H9 (cell line): ENCODE data around the gene DBX2. TPM values are rescaled to one million over a fixed set of nuclear protein-coding genes. Genes with fewer than 3 reads are reported as not detected.

Experiments used
- DNase-seq: peaks from one replicate; pipeline ENCODE4 v3.0.0-alpha.2; 2017
- H2AFZ ChIP-seq: one replicate; pipeline ENCODE4 v1.6.1; 2013; ENCODE audit warnings: mild to moderate bottlenecking, low read length, control low read depth, moderate library complexity
- H2AK5ac ChIP-seq: 2 replicates; pipeline ENCODE4 v1.6.1; 2013; ENCODE audit warnings: low read length, control low read depth, mixed read lengths; ENCODE audit not compliant: insufficient read length
- H2BK120ac ChIP-seq: one replicate; pipeline ENCODE4 v1.6.1; 2013; ENCODE audit warnings: low read depth, mild to moderate bottlenecking, low read length, control low read depth, inconsistent platforms; ENCODE audit not compliant: poor library complexity, severe bottlenecking
- H2BK12ac ChIP-seq: 2 replicates; pipeline ENCODE4 v1.6.1; 2013; ENCODE audit warnings: low read length, control low read depth, mixed read lengths, low read depth; ENCODE audit not compliant: insufficient read length
- H2BK15ac ChIP-seq: 2 replicates; pipeline ENCODE4 v1.6.1; 2013; ENCODE audit warnings: low read depth, low read length, control low read depth
- H2BK20ac ChIP-seq: one replicate; pipeline ENCODE4 v1.6.1; 2013; ENCODE audit warnings: low read depth, mild to moderate bottlenecking, low read length, control low read depth, inconsistent platforms; ENCODE audit not compliant: poor library complexity, severe bottlenecking
- H2BK5ac ChIP-seq: 2 replicates; pipeline ENCODE4 v1.6.1; 2013; ENCODE audit warnings: low read length, control low read depth, mixed read lengths; ENCODE audit not compliant: insufficient read length
- H3K14ac ChIP-seq: 2 replicates; pipeline ENCODE4 v1.6.1; 2013; ENCODE audit warnings: low read length, control low read depth; ENCODE audit not compliant: insufficient read depth
- H3K18ac ChIP-seq: 2 replicates; pipeline ENCODE4 v1.6.1; 2013; ENCODE audit warnings: low read depth, mild to moderate bottlenecking, mixed read lengths, low read length, control low read depth; ENCODE audit not compliant: insufficient read length
- H3K23ac ChIP-seq: 2 replicates; pipeline ENCODE4 v1.6.1; 2013; ENCODE audit warnings: low read length, control low read depth, mixed read lengths, low read depth; ENCODE audit not compliant: insufficient read length
- H3K23me2 ChIP-seq: 2 replicates; pipeline ENCODE4 v1.6.1; 2013; ENCODE audit warnings: low read depth, mild to moderate bottlenecking, mixed read lengths, low read length, control low read depth; ENCODE audit not compliant: insufficient read length, poor library complexity, severe bottlenecking
- H3K27ac ChIP-seq: 2 replicates; pipeline ENCODE4 v1.5.1; 2013; ENCODE audit warnings: low read length, control low read depth, mixed read lengths, low read depth; ENCODE audit not compliant: insufficient read length
- H3K27me3 ChIP-seq: 2 replicates; pipeline ENCODE4 v1.6.1; 2013; ENCODE audit warnings: low read length, control low read depth, inconsistent platforms; ENCODE audit not compliant: insufficient read depth
- H3K4ac ChIP-seq: 2 replicates; pipeline ENCODE4 v1.6.1; 2013; ENCODE audit warnings: low read depth, mild to moderate bottlenecking, control low read depth, inconsistent platforms, low read length, moderate library complexity
- H3K4me1 ChIP-seq: 2 replicates; pipeline ENCODE4 v1.6.1; 2013; ENCODE audit warnings: low read length, control low read depth, inconsistent platforms; ENCODE audit not compliant: insufficient read depth
- H3K4me2 ChIP-seq: 2 replicates; pipeline ENCODE4 v1.6.1; 2013; ENCODE audit warnings: low read length, control low read depth, mixed read lengths; ENCODE audit not compliant: insufficient read length, insufficient read depth
- H3K56ac ChIP-seq: 2 replicates; pipeline ENCODE4 v1.6.1; 2013; ENCODE audit warnings: low read depth, mild to moderate bottlenecking, mixed read lengths, low read length, control low read depth; ENCODE audit not compliant: insufficient read length
- H3K79me1 ChIP-seq: 2 replicates; pipeline ENCODE4 v1.6.1; 2013; ENCODE audit warnings: low read depth, mild to moderate bottlenecking, moderate library complexity, low read length, control low read depth, inconsistent platforms; ENCODE audit not compliant: insufficient read depth, poor library complexity, severe bottlenecking
- H3K79me2 ChIP-seq: 2 replicates; pipeline ENCODE4 v1.6.1; 2013; ENCODE audit warnings: low read length, control low read depth, inconsistent platforms; ENCODE audit not compliant: insufficient read depth
- H3K9ac ChIP-seq: 2 replicates; pipeline ENCODE4 v1.6.1; 2013; ENCODE audit warnings: low read length, control low read depth, mixed read lengths; ENCODE audit not compliant: insufficient read length; ENCODE audit errors: extremely low read depth
- H3K9me3 ChIP-seq: one replicate; pipeline ENCODE4 v1.6.1; 2013; ENCODE audit warnings: low read depth, low read length, inconsistent platforms; ENCODE audit not compliant: control insufficient read depth
- H3T11ph ChIP-seq: one replicate; pipeline ENCODE4 v1.6.1; 2013; ENCODE audit warnings: mild to moderate bottlenecking, low read length, control low read depth, inconsistent platforms
- H4K20me1 ChIP-seq: one replicate; pipeline ENCODE4 v1.6.1; 2013; ENCODE audit not compliant: control insufficient read depth, insufficient read length, insufficient read depth
- H4K5ac ChIP-seq: 2 replicates; pipeline ENCODE4 v1.6.1; 2013; ENCODE audit warnings: low read depth, mild to moderate bottlenecking, mixed read lengths, low read length, control low read depth; ENCODE audit not compliant: insufficient read length
- H4K8ac ChIP-seq: replicated peaks from 2 replicates; pipeline ENCODE4 v1.6.1; 2013; ENCODE audit warnings: low read length, control low read depth, mixed read lengths, low read depth; ENCODE audit not compliant: insufficient read length
- H4K91ac ChIP-seq: 2 replicates; pipeline ENCODE4 v1.6.1; 2013; ENCODE audit warnings: low read depth, mild to moderate bottlenecking, moderate library complexity, mixed read lengths, low read length, control low read depth; ENCODE audit not compliant: insufficient read length
- H3K27ac Mint-ChIP-seq, 3 experiments: 2 replicates in 2 of 3; 3 replicates in 1 of 3; pipeline ENCODE4 v1.8.0; 2020 to 2021; ENCODE audit warnings: mixed read lengths in 3 of 3, mild to moderate bottlenecking in 1 of 3, moderate library complexity in 1 of 3
- H3K27me3 Mint-ChIP-seq: 2 replicates; pipeline ENCODE4 v1.8.0; 2021; ENCODE audit warnings: low read depth, mild to moderate bottlenecking, moderate library complexity, mixed read lengths
- H3K36me3 Mint-ChIP-seq, 3 experiments: 2 replicates in 2 of 3; 3 replicates in 1 of 3; pipeline ENCODE4 v1.8.0; 2020 to 2021; ENCODE audit warnings: low read depth in 3 of 3, mixed read lengths in 3 of 3; ENCODE audit not compliant: insufficient read depth in 1 of 3
- H3K4me1 Mint-ChIP-seq, 2 experiments: 2 replicates each; pipeline ENCODE4 v1.8.0; 2020; ENCODE audit warnings: mixed read lengths in 2 of 2
- H3K4me3 Mint-ChIP-seq, 2 experiments: 2 replicates in 1 of 2; 3 replicates in 1 of 2; pipeline ENCODE4 v1.8.0; 2020 to 2021; ENCODE audit warnings: mild to moderate bottlenecking in 2 of 2, mixed read lengths in 2 of 2, moderate library complexity in 1 of 2
- H3K9me3 Mint-ChIP-seq, 2 experiments: 2 replicates in 1 of 2; 3 replicates in 1 of 2; pipeline ENCODE4 v1.8.0; 2020; ENCODE audit warnings: mild to moderate bottlenecking in 2 of 2, mixed read lengths in 2 of 2, moderate library complexity in 1 of 2
- WGBS: extraction: QIAGEN DNeasy Blood & Tissue Kit; methylation state at CpG from one replicate; pipeline ENCODE4 v1.1.7; 2013; ENCODE audit warnings: missing lambda C conversion rate, low lambda C conversion rate, mixed read lengths; ENCODE audit not compliant: insufficient read length; ENCODE audit errors: extremely low coverage; 5-methylcytosine and 5-hydroxymethylcytosine counted together
- total RNA-seq: library from RNA; stranded (reverse); gene quantifications from 2 replicates; pipeline ENCODE4 v1.2.1, GENCODE V29; 2021
- TF ChIP-seq, protein P1 (sequence below): fragments of 200-600 bp; sonication (generic); conservative IDR thresholded peaks from 3 replicates; pipeline ENCODE4 v1.8.0; 2021; ENCODE audit warnings: antibody characterized with exemption, mild to moderate bottlenecking

The DBX2 gene
- total RNA-seq, 1 experiment from 2014 or later = not detected

- no peaks in the 10 kb centered on the region for H3K23me2 ChIP-seq
- H3K27me3 Mint-ChIP-seq = no peaks in the 10 kb centered on the region
- H3K27ac Mint-ChIP-seq = no peak overlapping the region; a peak in 2 of 7 replicates
- no peaks in the 10 kb centered on the region for H3K4me1 ChIP-seq
- no peaks in the 10 kb centered on the region for H4K20me1 ChIP-seq
- H3K27ac ChIP-seq = no peak overlapping the region
- H3K36me3 Mint-ChIP-seq = no peaks in the 10 kb centered on the region
- no peak overlapping the region for H3K56ac ChIP-seq
- H2AFZ ChIP-seq = peak overlapping the region; percentile 93
- H3K4ac ChIP-seq = no peak overlapping the region
- no peak overlapping the region for H3K4me2 ChIP-seq
- H2BK120ac ChIP-seq = no peak overlapping the region
- H3K9me3 Mint-ChIP-seq = no peaks in the 10 kb centered on the region
- H3K18ac ChIP-seq = no peak overlapping the region
- peak; percentile 67 for DNase-seq
- no peak overlapping the region for H3T11ph ChIP-seq
- H2BK15ac ChIP-seq = no peak overlapping the region
- no peaks in the 10 kb centered on the region for H3K9me3 ChIP-seq
- H3K4me1 Mint-ChIP-seq = peaks cover 3 to 4% of the 10 kb centered on the region in 2 experiments; a peak in 3 of 4 replicates
- H4K8ac ChIP-seq = no peak overlapping the region
- no peaks in the 10 kb centered on the region for H3K79me1 ChIP-seq
- H3K79me2 ChIP-seq = no peaks in the 10 kb centered on the region
- no peak overlapping the region for H3K23ac ChIP-seq
- H3K9ac ChIP-seq = no peak overlapping the region
- no peak overlapping the region for H2BK5ac ChIP-seq
- no peak overlapping the region for H3K14ac ChIP-seq
- H3K27me3 ChIP-seq = no peaks in the 10 kb centered on the region
- no peak overlapping the region for H4K5ac ChIP-seq
- no peak overlapping the region for H2BK20ac ChIP-seq
- H2BK12ac ChIP-seq = no peak overlapping the region
- no peak overlapping the region for H2AK5ac ChIP-seq
- H4K91ac ChIP-seq = no peak overlapping the region
- no peak overlapping the region for H3K4me3 Mint-ChIP-seq
- TF ChIP-seq, protein P1, sequence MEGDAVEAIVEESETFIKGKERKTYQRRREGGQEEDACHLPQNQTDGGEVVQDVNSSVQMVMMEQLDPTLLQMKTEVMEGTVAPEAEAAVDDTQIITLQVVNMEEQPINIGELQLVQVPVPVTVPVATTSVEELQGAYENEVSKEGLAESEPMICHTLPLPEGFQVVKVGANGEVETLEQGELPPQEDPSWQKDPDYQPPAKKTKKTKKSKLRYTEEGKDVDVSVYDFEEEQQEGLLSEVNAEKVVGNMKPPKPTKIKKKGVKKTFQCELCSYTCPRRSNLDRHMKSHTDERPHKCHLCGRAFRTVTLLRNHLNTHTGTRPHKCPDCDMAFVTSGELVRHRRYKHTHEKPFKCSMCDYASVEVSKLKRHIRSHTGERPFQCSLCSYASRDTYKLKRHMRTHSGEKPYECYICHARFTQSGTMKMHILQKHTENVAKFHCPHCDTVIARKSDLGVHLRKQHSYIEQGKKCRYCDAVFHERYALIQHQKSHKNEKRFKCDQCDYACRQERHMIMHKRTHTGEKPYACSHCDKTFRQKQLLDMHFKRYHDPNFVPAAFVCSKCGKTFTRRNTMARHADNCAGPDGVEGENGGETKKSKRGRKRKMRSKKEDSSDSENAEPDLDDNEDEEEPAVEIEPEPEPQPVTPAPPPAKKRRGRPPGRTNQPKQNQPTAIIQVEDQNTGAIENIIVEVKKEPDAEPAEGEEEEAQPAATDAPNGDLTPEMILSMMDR = peak; percentile 80
- no CpG with 5 or more reads among the region's 2 CpGs for WGBS
Observed at GRCh38 chr12:44972746-44973421, 78.0 kb downstream of the DBX2 start.
